Stomach (tissue), 9 donors: ENCODE data around the gene CFLAR. TPM values are rescaled to one million over a fixed set of nuclear protein-coding genes. Genes with fewer than 3 reads are reported as not detected.

Experiments
- DNase-seq, 2 donors: peaks; one replicate each; pipeline versions ENCODE4 v3.0.0 to v3.0.0-alpha.2; 2013 to 2019
- H3K27ac ChIP-seq, 5 donors: fragments of 200-600 bp in 4 of 5; sonication (generic) in 4 of 5; one replicate each; pipeline ENCODE4 v1.5.1; 2013 to 2019; ENCODE audit warnings: mild to moderate bottlenecking in 1 of 5, moderate library complexity in 1 of 5
- H3K27me3 ChIP-seq, 3 donors: fragments of 200-600 bp; sonication (generic); one replicate each; pipeline ENCODE4 v1.5.1; 2017 to 2019; ENCODE audit warnings: mixed run types in 1 of 3
- H3K36me3 ChIP-seq, 4 donors: fragments of 200-600 bp; sonication (generic); 1 replicate in 3 of 4; 2 replicates in 1 of 4; pipeline ENCODE4 v1.5.1; 2016 to 2019
- H3K4me1 ChIP-seq, 4 donors: fragments of 200-600 bp; sonication (generic); one replicate each; pipeline ENCODE4 v1.5.1; 2016 to 2019
- H3K4me3 ChIP-seq, 4 donors: fragments of 200-600 bp; sonication (generic) in 3 of 4; one replicate each; pipeline ENCODE4 v1.5.1; 2016 to 2019; ENCODE audit warnings: mild to moderate bottlenecking in 1 of 4
- H3K9me3 ChIP-seq, 4 donors: fragments of 200-600 bp; sonication (generic); one replicate each; pipeline ENCODE4 v1.5.1; 2016 to 2019
- EP300 ChIP-seq: sonication (generic); formaldehyde crosslinking; IDR thresholded peaks from one replicate; pipeline ENCODE4 v1.6.1; 2017; ENCODE audit warnings: antibody characterized with exemption
- POLR2A ChIP-seq, 4 donors: fragments of 450-650 bp; IDR thresholded peaks; one replicate each; pipeline ENCODE4 v1.6.1; 2016; ENCODE audit warnings: antibody characterized with exemption in 4 of 4, control low read depth in 2 of 4, mild to moderate bottlenecking in 1 of 4, moderate library complexity in 1 of 4
- POLR2AphosphoS5 ChIP-seq, 3 donors: sonication (generic); formaldehyde crosslinking; IDR thresholded peaks; one replicate each; pipeline ENCODE4 v1.6.1; 2016; ENCODE audit warnings: antibody characterized with exemption in 3 of 3
- WGBS, 5 donors: extraction: QIAGEN DNeasy Blood & Tissue Kit in 3 of 5; methylation state at CpG; one replicate each; pipeline versions ENCODE4 v1.1.5 to v1.1.7; 2013 to 2018; 5-methylcytosine and 5-hydroxymethylcytosine counted together
- intact Hi-C: fragments of 100-400 bp; cut with DNase I; formaldehyde crosslinking; loops from one replicate; pipeline ENCODE4 v1.15.1; 2023; ENCODE audit warnings: low total_unique reads
- polyA plus RNA-seq, 3 donors: library from polyadenylated mRNA; stranded (reverse); fragments of 200-250 nt; gene quantifications; one replicate each; pipeline ENCODE4 v1.2.3, GENCODE V29; 2013
- total RNA-seq, 5 donors: library from RNA; depleted of rRNA; stranded (reverse); fragments of >200 nt; gene quantifications; one replicate each; pipeline versions ENCODE4 v1.1.0 to v1.2.3, GENCODE V29; 2014 to 2016
- TF ChIP-seq, protein P1 (sequence below), 7 experiments: fragments of 450-650 bp in 4 of 7; fragments of 200-600 bp in 3 of 7; sonication (generic) in 3 of 7; IDR thresholded peaks; one replicate each; pipeline ENCODE4 v1.5.1; 2016 to 2019; ENCODE audit warnings: antibody characterized with exemption in 7 of 7, control low read depth in 2 of 7, mild to moderate bottlenecking in 1 of 7
- donor health status: healthy with polysubstance abuse.
- donor health status: Bipolar disorder and iron deficiency.
- donor health status: healthy.

The CFLAR gene
- total and polyA plus RNA-seq, 8 donors = 23.3 to 424 (median 177) TPM

DNA sequence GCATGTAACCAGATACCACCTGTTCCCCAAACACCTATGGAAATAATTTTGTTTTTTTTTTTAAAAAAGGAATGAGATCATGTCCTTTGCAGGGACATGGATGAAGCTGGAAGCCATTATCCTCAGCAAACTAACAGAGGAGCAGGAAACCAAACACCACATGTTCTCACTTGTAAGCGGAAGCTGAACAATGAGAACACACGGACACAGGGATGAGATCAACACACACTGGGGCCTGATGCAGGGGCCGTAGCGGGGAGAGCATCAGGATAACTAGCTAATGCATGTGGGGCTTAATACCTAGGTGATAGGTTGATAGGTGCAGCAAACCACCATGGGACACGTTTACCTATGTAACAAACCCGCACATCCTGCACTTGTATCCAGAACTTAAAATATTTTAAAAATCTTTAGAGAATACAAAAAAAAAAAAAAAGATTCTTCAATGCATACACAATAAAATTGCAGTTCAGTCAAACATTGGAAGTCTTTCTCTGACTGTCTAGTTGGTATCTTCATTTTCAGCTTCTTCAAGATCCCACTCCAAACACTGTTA, 55.4 kb downstream of the CFLAR start:
- no peak for DNase-seq
- no peak overlapping the region for H3K27ac ChIP-seq
- H3K36me3 ChIP-seq = peaks cover 2 to 19% (median 17%) of the 10 kb centered on the region in 4 donors
- peaks cover 0 to 11% (median 0%) of the 10 kb centered on the region in 4 donors for H3K9me3 ChIP-seq
- H3K27me3 ChIP-seq = no peaks in the 10 kb centered on the region
- no peak overlapping the region for H3K4me3 ChIP-seq
- H3K4me1 ChIP-seq = peaks cover 0 to 19% (median 9%) of the 10 kb centered on the region in 4 donors
- TF ChIP-seq EP300 (no peak), POLR2AphosphoS5 (IDR thresholded peaks at IDR 0.05) (no peak), POLR2A (IDR thresholded peaks at IDR 0.05) (no peak)
- TF ChIP-seq, protein P1, sequence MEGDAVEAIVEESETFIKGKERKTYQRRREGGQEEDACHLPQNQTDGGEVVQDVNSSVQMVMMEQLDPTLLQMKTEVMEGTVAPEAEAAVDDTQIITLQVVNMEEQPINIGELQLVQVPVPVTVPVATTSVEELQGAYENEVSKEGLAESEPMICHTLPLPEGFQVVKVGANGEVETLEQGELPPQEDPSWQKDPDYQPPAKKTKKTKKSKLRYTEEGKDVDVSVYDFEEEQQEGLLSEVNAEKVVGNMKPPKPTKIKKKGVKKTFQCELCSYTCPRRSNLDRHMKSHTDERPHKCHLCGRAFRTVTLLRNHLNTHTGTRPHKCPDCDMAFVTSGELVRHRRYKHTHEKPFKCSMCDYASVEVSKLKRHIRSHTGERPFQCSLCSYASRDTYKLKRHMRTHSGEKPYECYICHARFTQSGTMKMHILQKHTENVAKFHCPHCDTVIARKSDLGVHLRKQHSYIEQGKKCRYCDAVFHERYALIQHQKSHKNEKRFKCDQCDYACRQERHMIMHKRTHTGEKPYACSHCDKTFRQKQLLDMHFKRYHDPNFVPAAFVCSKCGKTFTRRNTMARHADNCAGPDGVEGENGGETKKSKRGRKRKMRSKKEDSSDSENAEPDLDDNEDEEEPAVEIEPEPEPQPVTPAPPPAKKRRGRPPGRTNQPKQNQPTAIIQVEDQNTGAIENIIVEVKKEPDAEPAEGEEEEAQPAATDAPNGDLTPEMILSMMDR (IDR thresholded peaks at IDR 0.05) = no peak
- WGBS, 5 donors = 51 to 72% (median 61%) methylated on average over 6 of the region's 6 CpGs
- intact Hi-C loops = loop anchor here (10.0 kb wide), 1 partner anchor 277 kb away; no protein-coding TSS in a partner anchor

- Histone ChIP-seq H3K27ac (no peak overlapping the region), H3K36me3 (peaks cover 0 to 9% (median 8%) of the 10 kb centered on the region in 4 donors), H3K4me1 (peaks cover 0 to 25% (median 16%) of the 10 kb centered on the region in 4 donors), H3K9me3 (peaks cover 0 to 11% (median 0%) of the 10 kb centered on the region in 4 donors), H3K4me3 (no peak overlapping the region), H3K27me3 (no peaks in the 10 kb centered on the region)
- 42 to 50% (median 47%) methylated on average over 2 of the region's 2 CpGs for WGBS, 5 donors
- intact Hi-C loops = loop anchor here (10.0 kb wide), 1 partner anchor 277 kb away; no protein-coding TSS in a partner anchor
- TF ChIP-seq POLR2AphosphoS5 (IDR thresholded peaks at IDR 0.05) (no peak), POLR2A (IDR thresholded peaks at IDR 0.05) (no peak), EP300 (no peak)
- TF ChIP-seq, protein P1 (IDR thresholded peaks at IDR 0.05) = no peak
- DNase-seq = no peak
Observed at GRCh38 chr2:201172279-201172678, 56.3 kb downstream of the CFLAR start.

DNA sequence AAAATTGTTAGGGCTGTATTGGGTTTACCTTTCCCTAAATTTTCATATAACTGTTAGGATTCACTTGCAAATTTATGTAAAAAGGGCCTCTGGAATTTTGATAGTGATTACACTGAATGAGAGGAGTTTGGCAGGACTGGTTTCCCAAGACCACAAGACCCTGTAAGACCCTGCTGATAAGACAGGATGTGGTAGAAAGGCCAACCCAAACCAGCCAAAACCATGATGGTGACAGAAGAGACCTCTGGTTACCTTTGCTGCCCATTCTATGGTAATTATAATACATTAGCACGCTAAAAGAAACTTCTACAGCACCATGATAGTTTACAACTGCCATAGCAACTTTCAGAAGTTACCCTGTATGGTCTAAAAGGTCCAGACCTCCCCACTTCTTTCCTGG, 58.7 kb downstream of the CFLAR start:
- Histone ChIP-seq H3K27ac (peak overlapping the region in 1 of 5 donors; percentile 79), H3K9me3 (no peaks in the 10 kb centered on the region), H3K4me1 (peaks cover 0 to 28% (median 16%) of the 10 kb centered on the region in 4 donors), H3K36me3 (no peaks in the 10 kb centered on the region), H3K27me3 (no peaks in the 10 kb centered on the region), H3K4me3 (no peak overlapping the region)
- DNase-seq = no peak
- no peak for TF ChIP-seq EP300
- TF ChIP-seq POLR2A (IDR thresholded peaks at IDR 0.05) = no peak
- TF ChIP-seq, protein P1 (IDR thresholded peaks at IDR 0.05) = no peak
- TF ChIP-seq POLR2AphosphoS5 (IDR thresholded peaks at IDR 0.05) = no peak
- intact Hi-C loops = loop anchor here (10.0 kb wide), 1 partner anchor 280 kb away; no protein-coding TSS in a partner anchor
- WGBS, 5 donors = 55 to 77% (median 61%) methylated on average over 1 of the region's 1 CpG

DNA sequence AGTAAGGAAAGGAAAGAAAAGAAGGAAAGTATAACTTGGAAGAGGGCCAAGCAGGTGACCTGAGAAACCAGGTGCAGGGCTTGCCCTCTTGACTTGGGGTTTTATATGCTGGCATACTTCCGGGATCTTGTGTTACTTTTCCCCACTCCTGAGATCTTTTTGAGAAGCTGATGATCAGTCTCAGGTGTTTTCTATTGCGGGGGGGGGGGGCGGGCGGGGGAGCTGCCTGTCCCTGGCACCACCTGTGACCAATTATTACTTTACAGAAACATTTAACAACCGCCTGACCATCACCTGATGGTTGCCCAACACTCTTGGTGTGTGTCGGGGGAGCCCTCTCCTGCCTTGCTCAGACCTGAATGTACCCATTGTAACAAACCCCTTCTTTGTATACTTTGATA, 60.1 kb downstream of the CFLAR start:
- Histone ChIP-seq H3K9me3 (no peaks in the 10 kb centered on the region), H3K36me3 (no peaks in the 10 kb centered on the region), H3K27ac (peak overlapping the region in 4 of 5 donors; percentile 17 to 79 (median 44)), H3K4me3 (no peak overlapping the region), H3K27me3 (no peaks in the 10 kb centered on the region), H3K4me1 (peaks cover 0 to 28% (median 16%) of the 10 kb centered on the region in 4 donors)
- intact Hi-C loops = loop anchor here (10.0 kb wide), 1 partner anchor 281 kb away; no protein-coding TSS in a partner anchor
- TF ChIP-seq POLR2AphosphoS5 (IDR thresholded peaks at IDR 0.05) (no peak), EP300 (no peak), POLR2A (IDR thresholded peaks at IDR 0.05) (no peak)
- TF ChIP-seq, protein P1 (IDR thresholded peaks at IDR 0.05) = no peak
- peak; percentile 65 to 70 for DNase-seq
- WGBS, 5 donors = 19 to 56% (median 41%) methylated on average over 6 of the region's 6 CpGs
